Heart left ventricle (tissue), 13 donors: ENCODE data around the gene ARL8A.

ENCODE experiments used
- POLR2A ChIP-seq, 2 donors: fragments of 450-650 bp; IDR thresholded peaks; one replicate each; pipeline ENCODE4 v1.6.1; 2017; ENCODE audit warnings: antibody characterized with exemption in 2 of 2, mild to moderate bottlenecking in 2 of 2, moderate library complexity in 2 of 2
- TF ChIP-seq, protein P1 (sequence below), 12 donors: fragments of 200-600 bp; sonication (generic) in 4 of 12; IDR thresholded peaks; one replicate each; pipeline versions ENCODE4 v1.5.0 to v1.8.0; 2018 to 2022; ENCODE audit warnings: antibody characterized with exemption in 12 of 12, mild to moderate bottlenecking in 5 of 12
- donor health status: ischemic (EF 13 %, LVEDD 7.1; RV severe dilation, severe dysfunction).
- donor health status: DM: no; HTN: yes; CAD: no.
- donor health status: DM: no; HTN: no; CAD: no.
- donor health status: ischemic (EF 25% LVEDD 6.9; RV normal size, moderate dysfunction).
- donor health status: ischemic (EF 25% LVEDD 5.7; RV mildly dilated, moderate dysfunction).
- donor health status: ischemic (EF 35%, LVEDD 5.7; RV mildly dilated, moderate dysfunction).
- donor health status: nonischemic (EF 11% LVEDD 7.7; RV severe dilation, severe dysfunction).
- donor health status: DM: yes; HTN: yes; CAD: no.
- donor health status: PGD.
- donor health status: ischemic (EF 29% LVEDD 5.4; RV normal size, mild dysfunction).
- donor health status: nonischemic (EF 23%, LVEDD 6.1; RV moderate dilation, normal function).

DNA sequence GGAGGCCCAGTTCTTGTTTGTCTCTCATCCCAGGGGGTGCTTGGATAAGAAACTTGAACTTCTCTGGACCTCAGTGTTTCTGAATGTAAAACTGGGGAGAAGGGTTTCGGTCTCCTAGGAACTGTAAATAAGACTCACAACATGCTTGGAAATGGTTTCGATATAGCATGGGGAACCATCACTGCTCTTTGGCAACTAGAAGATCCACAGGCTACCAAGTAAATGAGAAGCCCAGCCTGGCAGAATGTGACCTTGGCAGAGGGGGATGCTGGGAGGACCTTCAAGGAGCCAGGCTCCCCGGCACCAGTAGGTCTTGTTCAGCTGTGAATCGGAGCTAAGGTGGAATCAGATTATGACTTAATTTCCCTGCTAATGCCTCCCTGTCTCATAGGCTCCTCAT, 3.7 kb downstream of the ARL8A start:
- no peak for TF ChIP-seq POLR2A (IDR thresholded peaks at IDR 0.05)
- TF ChIP-seq, protein P1, sequence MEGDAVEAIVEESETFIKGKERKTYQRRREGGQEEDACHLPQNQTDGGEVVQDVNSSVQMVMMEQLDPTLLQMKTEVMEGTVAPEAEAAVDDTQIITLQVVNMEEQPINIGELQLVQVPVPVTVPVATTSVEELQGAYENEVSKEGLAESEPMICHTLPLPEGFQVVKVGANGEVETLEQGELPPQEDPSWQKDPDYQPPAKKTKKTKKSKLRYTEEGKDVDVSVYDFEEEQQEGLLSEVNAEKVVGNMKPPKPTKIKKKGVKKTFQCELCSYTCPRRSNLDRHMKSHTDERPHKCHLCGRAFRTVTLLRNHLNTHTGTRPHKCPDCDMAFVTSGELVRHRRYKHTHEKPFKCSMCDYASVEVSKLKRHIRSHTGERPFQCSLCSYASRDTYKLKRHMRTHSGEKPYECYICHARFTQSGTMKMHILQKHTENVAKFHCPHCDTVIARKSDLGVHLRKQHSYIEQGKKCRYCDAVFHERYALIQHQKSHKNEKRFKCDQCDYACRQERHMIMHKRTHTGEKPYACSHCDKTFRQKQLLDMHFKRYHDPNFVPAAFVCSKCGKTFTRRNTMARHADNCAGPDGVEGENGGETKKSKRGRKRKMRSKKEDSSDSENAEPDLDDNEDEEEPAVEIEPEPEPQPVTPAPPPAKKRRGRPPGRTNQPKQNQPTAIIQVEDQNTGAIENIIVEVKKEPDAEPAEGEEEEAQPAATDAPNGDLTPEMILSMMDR (IDR thresholded peaks at IDR 0.05): no peak
